H1 (cell line): ENCODE results near the gene PELI2. TPM values are rescaled to one million over a fixed set of nuclear protein-coding genes. Genes with fewer than 3 reads are reported as not detected.

Experiments used
- CBX8 ChIP-seq: fragments of 300-800, 300-1000 bp; sonication (generic); IDR thresholded peaks from 2 replicates; pipeline ENCODE4 v1.7.1; 2016; ENCODE audit warnings: low read depth, low read length, borderline replicate concordance
- SAP30 ChIP-seq: fragments of 300-600 bp; sonication (generic); IDR thresholded peaks from 2 replicates; pipeline ENCODE4 v1.7.1; 2012; ENCODE audit warnings: low read length, moderate library complexity, mild to moderate bottlenecking, inconsistent platforms; ENCODE audit not compliant: insufficient read depth, insufficient replicate concordance
- polyA plus RNA-seq, 7 experiments: library from polyadenylated mRNA; depleted of rRNA in 3 of 7; stranded (reverse) in 5 of 7; unstranded in 2 of 7; fragments of >200 nt in 5 of 7; fragments of 200-250 nt in 2 of 7; gene quantifications; 1 replicate in 5 of 7; 2 replicates in 1 of 7; 4 replicates in 1 of 7; pipeline versions ENCODE4 v1.2.1 to v1.2.3, GENCODE V29; 2011 to 2013; ENCODE audit warnings: missing spikeins in 2 of 7, mixed read lengths in 2 of 7
- total RNA-seq: library from RNA; stranded (reverse); fragmentation: NEBNext Ultra II Directional; extraction: Animal tissue kit (Norgen Biotek cat#: 25700); gene quantifications from 2 replicates; pipeline ENCODE4 v1.2.1, GENCODE V29; 2021

PELI2 gene
- total and polyA plus RNA-seq, 2 of the 8 experiments (the other 6 are each of a cell fraction or from before 2014, with no cell fraction given) = 14.6 to 25.7 TPM

GRCh38 chr14:56304456-56304855 lies 186.2 kb downstream of the PELI2 start (continued):
- no peak for TF ChIP-seq SAP30
- no peak for TF ChIP-seq CBX8
- TF ChIP-seq, all 59 proteins: peak for 0
